Keratinocyte (primary cell): Measurements from ENCODE around the gene PAK3.

Source experiments
- EZH2 ChIP-seq: IDR thresholded peaks from one replicate; pipeline ENCODE4 v1.6.1; 2012; ENCODE audit warnings: inconsistent platforms, mild to moderate bottlenecking, low read length, moderate library complexity
- TF ChIP-seq, protein P1 (sequence below), 3 experiments: IDR thresholded peaks in 1 of 3; conservative IDR thresholded peaks in 1 of 3; optimal IDR thresholded peaks in 1 of 3; 2 replicates in 2 of 3; 3 replicates in 1 of 3; pipeline versions ENCODE3 to v1.5.1; 2011; ENCODE audit warnings: low read length in 3 of 3, mild to moderate bottlenecking in 3 of 3, moderate library complexity in 2 of 3, control low read depth in 1 of 3, inconsistent platforms in 1 of 3; ENCODE audit not compliant: insufficient read depth in 2 of 3; ENCODE audit errors: extremely low read depth in 1 of 3

DNA sequence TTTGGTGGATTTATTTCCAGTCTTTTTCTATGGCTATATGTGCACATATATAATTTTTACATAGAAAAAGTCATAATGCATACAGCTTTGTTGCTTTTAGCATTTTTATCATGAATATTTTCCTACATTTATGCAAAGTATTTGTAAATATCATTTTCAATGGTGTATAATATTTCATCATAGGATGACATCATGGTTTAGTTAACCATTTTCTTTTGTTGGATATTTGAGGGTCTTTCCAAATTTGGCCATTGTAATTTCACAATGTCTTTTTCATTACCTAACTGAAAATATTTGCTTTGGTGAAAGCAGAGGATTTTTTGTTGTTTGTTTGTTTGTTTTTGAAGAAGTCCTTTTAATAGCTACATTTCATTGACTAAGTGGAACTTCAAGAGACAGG, 31.0 kb downstream of the PAK3 start:
- TF ChIP-seq, protein P1, sequence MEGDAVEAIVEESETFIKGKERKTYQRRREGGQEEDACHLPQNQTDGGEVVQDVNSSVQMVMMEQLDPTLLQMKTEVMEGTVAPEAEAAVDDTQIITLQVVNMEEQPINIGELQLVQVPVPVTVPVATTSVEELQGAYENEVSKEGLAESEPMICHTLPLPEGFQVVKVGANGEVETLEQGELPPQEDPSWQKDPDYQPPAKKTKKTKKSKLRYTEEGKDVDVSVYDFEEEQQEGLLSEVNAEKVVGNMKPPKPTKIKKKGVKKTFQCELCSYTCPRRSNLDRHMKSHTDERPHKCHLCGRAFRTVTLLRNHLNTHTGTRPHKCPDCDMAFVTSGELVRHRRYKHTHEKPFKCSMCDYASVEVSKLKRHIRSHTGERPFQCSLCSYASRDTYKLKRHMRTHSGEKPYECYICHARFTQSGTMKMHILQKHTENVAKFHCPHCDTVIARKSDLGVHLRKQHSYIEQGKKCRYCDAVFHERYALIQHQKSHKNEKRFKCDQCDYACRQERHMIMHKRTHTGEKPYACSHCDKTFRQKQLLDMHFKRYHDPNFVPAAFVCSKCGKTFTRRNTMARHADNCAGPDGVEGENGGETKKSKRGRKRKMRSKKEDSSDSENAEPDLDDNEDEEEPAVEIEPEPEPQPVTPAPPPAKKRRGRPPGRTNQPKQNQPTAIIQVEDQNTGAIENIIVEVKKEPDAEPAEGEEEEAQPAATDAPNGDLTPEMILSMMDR (optimal IDR thresholded peaks at IDR 0.05 in 1 of 3, IDR thresholded peaks at IDR 0.05 in 1 of 3, conservative IDR thresholded peaks at IDR 0.05 in 1 of 3; ENCODE audit: extremely low read depth in 1 of 3, insufficient read depth in 2 of 3, low read length in 3 of 3): no peak
- TF ChIP-seq EZH2: no peak
